HepG2 (cell line): Measurements from ENCODE around the gene CFAP92. TPM values are rescaled to one million over a fixed set of nuclear protein-coding genes. Genes with fewer than 3 reads are reported as not detected.

ENCODE experiments used
- ATAC-seq: fragments of 200-7000 bp; cut with Tn5 transposase; 3 replicates; pipeline ENCODE4 v1.9.1; 2020; ENCODE audit warnings: mild to moderate bottlenecking, moderate library complexity
- BruUV-seq: library from RNA; stranded (reverse); fragments of 400-500 nt; replicated peaks from 2 replicates; lab custom pipeline; 2021; lab: Mats Ljungman, UMichigan
- CTCF ChIA-PET: fragments of 300-600 bp; formaldehyde crosslinking; extraction: SDS; loops from one replicate; lab custom pipeline; 2021; ENCODE audit warnings: low total read pairs, inconsistent platforms, low intra/inter-chr PET ratio; lab: Yijun Ruan, JAX
- POLR2A ChIA-PET: fragments of 350-600 bp; sonication (Branson Sonifier 250); formaldehyde crosslinking; loops from one replicate; lab custom pipeline; 2020; ENCODE audit warnings: antibody characterized with exemption, inconsistent platforms; lab: Yijun Ruan, JAX
- DNase-seq: peaks from one replicate; pipeline ENCODE4 v3.0.0-alpha.2; 2015; ENCODE audit warnings: low spot score
- FAIRE-seq: peaks from 3 replicates; lab custom pipeline; 2011; peaks lifted over from hg19 to GRCh38; lab: Jason Lieb, UNC
- H2AFZ ChIP-seq: one replicate; pipeline ENCODE4 v1.6.1; 2011; ENCODE audit warnings: low read length, inconsistent platforms
- H3K27ac ChIP-seq: fragments of 300-600 bp; 3 replicates; pipeline ENCODE4 v1.8.0; 2011; ENCODE audit warnings: mixed run types, mild to moderate bottlenecking, mixed read lengths, low read length, inconsistent platforms; ENCODE audit not compliant: insufficient read depth; ENCODE audit errors: extremely low read length
- H3K27me3 ChIP-seq, 2 experiments: fragments of 200-600 bp in 1 of 2; 2 replicates in 1 of 2; 3 replicates in 1 of 2; pipeline versions ENCODE4 v1.6.0 to v1.8.0; 2011; ENCODE audit warnings: low read length in 2 of 2, mild to moderate bottlenecking in 2 of 2, moderate library complexity in 2 of 2, inconsistent platforms in 1 of 2; ENCODE audit not compliant: insufficient read depth in 2 of 2, control insufficient read depth in 1 of 2
- H3K36me3 ChIP-seq, 2 experiments: fragments of 200-600 bp in 1 of 2; replicated peaks in 1 of 2; 2 replicates in 1 of 2; 3 replicates in 1 of 2; pipeline versions ENCODE4 v1.5.1 to v1.8.0; 2011; ENCODE audit warnings: low read length in 2 of 2, inconsistent platforms in 1 of 2; ENCODE audit not compliant: insufficient read depth in 2 of 2, control insufficient read depth in 1 of 2
- H3K4me1 ChIP-seq: 2 replicates; pipeline ENCODE4 v1.5.1; 2012; ENCODE audit warnings: low read length, inconsistent platforms; ENCODE audit not compliant: insufficient read depth
- H3K4me2 ChIP-seq: 2 replicates; pipeline ENCODE4 v1.6.0; 2011; ENCODE audit warnings: low read depth, low read length, inconsistent platforms
- H3K4me3 ChIP-seq, 3 experiments: fragments of 200-600 bp in 1 of 3; sonication (generic), shearing (Covaris generic) in 1 of 3; replicated peaks in 1 of 3; 2 replicates each; pipeline ENCODE4 v1.5.1; 2011 to 2016; ENCODE audit warnings: low read length in 3 of 3, inconsistent platforms in 2 of 3, low read depth in 2 of 3, mild to moderate bottlenecking in 2 of 3, control low read depth in 1 of 3, mixed read lengths in 1 of 3; ENCODE audit not compliant: insufficient read depth in 1 of 3
- H3K79me2 ChIP-seq: one replicate; pipeline ENCODE4 v1.6.1; 2011; ENCODE audit warnings: low read length, inconsistent platforms; ENCODE audit not compliant: insufficient read depth
- H3K9ac ChIP-seq: 2 replicates; pipeline ENCODE4 v1.6.0; 2011; ENCODE audit warnings: mild to moderate bottlenecking, low read depth, low read length, inconsistent platforms; ENCODE audit not compliant: insufficient read depth
- H3K9me3 ChIP-seq: 2 replicates; pipeline ENCODE4 v1.5.1; 2012; ENCODE audit warnings: mild to moderate bottlenecking, low read length
- H4K20me1 ChIP-seq: 2 replicates; pipeline ENCODE4 v1.6.0; 2011; ENCODE audit warnings: inconsistent platforms, mild to moderate bottlenecking, low read length, moderate library complexity; ENCODE audit not compliant: insufficient read depth
- NFIC ChIP-seq: IDR thresholded peaks from 2 replicates; pipeline ENCODE4 v1.6.1; 2012; ENCODE audit warnings: mild to moderate bottlenecking, low read length, inconsistent platforms
- PCBP2 ChIP-seq: fragments of 200-400 bp; formaldehyde crosslinking; optimal IDR thresholded peaks from 2 replicates; pipeline ENCODE3; 2018; ENCODE audit warnings: low read length, low read depth; ENCODE audit not compliant: poor library complexity, severe bottlenecking
- PHF8 ChIP-seq: sonication (generic); formaldehyde crosslinking; IDR thresholded peaks from 2 replicates; pipeline ENCODE4 v1.5.0; 2020; ENCODE audit warnings: missing genetic modification reagents
- SMAD1 ChIP-seq: sonication (generic); formaldehyde crosslinking; IDR thresholded peaks from 2 replicates; pipeline ENCODE4 v1.4.0; 2020; ENCODE audit warnings: missing genetic modification reagents, low read depth, mild to moderate bottlenecking, borderline replicate concordance
- ZNF10 ChIP-seq: sonication (generic); formaldehyde crosslinking; IDR thresholded peaks from 2 replicates; pipeline ENCODE4 v1.4.0; 2020; ENCODE audit warnings: mild to moderate bottlenecking, low read depth, missing genetic modification reagents, borderline replicate concordance
- ZNF264 ChIP-seq: sonication (generic); formaldehyde crosslinking; IDR thresholded peaks from 2 replicates; pipeline ENCODE4 v1.4.0; 2020; ENCODE audit warnings: missing genetic modification reagents
- ZNF276 ChIP-seq: sonication (generic); formaldehyde crosslinking; IDR thresholded peaks from 2 replicates; pipeline ENCODE4 v1.4.0; 2020; ENCODE audit warnings: mild to moderate bottlenecking, low read depth, missing genetic modification reagents
- ZNF468 ChIP-seq: sonication (generic); formaldehyde crosslinking; IDR thresholded peaks from 2 replicates; pipeline ENCODE4 v1.8.0; 2022; ENCODE audit warnings: mild to moderate bottlenecking, moderate library complexity, missing genetic modification reagents
- ZNF816 ChIP-seq: sonication (generic); formaldehyde crosslinking; IDR thresholded peaks from 2 replicates; pipeline ENCODE4 v1.8.0; 2022; ENCODE audit warnings: missing genetic modification reagents, mild to moderate bottlenecking, borderline replicate concordance
- WGBS: methylation state at CpG from one replicate; pipeline ENCODE4 v1.1.6; 2017; ENCODE audit warnings: low lambda C conversion rate; 5-methylcytosine and 5-hydroxymethylcytosine counted together
- in situ Hi-C: cut with HindIII; loops from 2 replicates; pipeline ENCODE4 v1.10.0; 2017; ENCODE audit warnings: low pct_unique_long_range_greater_than_20kb; ENCODE audit not compliant: extremely low pct_ligation_motif_present
- intact Hi-C: fragments of 100-400 bp; cut with micrococcal nuclease; formaldehyde crosslinking; loops from one replicate; pipeline ENCODE4 v1.10.0; 2022; ENCODE audit not compliant: unreplicated experiment
- polyA plus RNA-seq, 8 experiments: library from polyadenylated mRNA; depleted of rRNA in 3 of 8; stranded (reverse) in 7 of 8; unstranded in 1 of 8; fragments of >200 nt; fragmentation: Illumina TruSeq in 4 of 8; extraction: Trizol in 4 of 8; gene quantifications; 2 replicates each; pipeline versions ENCODE4 v1.2.1 to v1.2.3, GENCODE V29; 2011 to 2016; ENCODE audit warnings: low read depth in 4 of 8, missing spikeins in 1 of 8, mixed read lengths in 1 of 8; ENCODE audit not compliant: insufficient read depth in 1 of 8
- total RNA-seq, 5 experiments: library from RNA; depleted of rRNA; stranded (reverse); fragments of >200 nt; fragmentation: Illumina TruSeq; extraction: Trizol; gene quantifications; 2 replicates each; pipeline ENCODE4 v1.2.3, GENCODE V29; 2016; ENCODE audit warnings: low read depth in 1 of 5
- TF ChIP-seq, protein P1 (sequence below): IDR thresholded peaks from 2 replicates; pipeline ENCODE4 v1.6.1; 2012; ENCODE audit warnings: low read length, improper control_type of control experiment
- TF ChIP-seq, protein P2 (sequence below): sonication (generic); formaldehyde crosslinking; IDR thresholded peaks from 2 replicates; pipeline ENCODE4 v1.4.0; 2020; ENCODE audit warnings: mild to moderate bottlenecking, missing genetic modification reagents
- TF ChIP-seq, protein P3 (sequence below): IDR thresholded peaks from 2 replicates; pipeline ENCODE4 v1.6.1; 2016; ENCODE audit warnings: missing biosample characterization, missing genetic modification reagents, low read depth
- TF ChIP-seq, protein P4 (sequence below), 2 experiments: sonication (generic) in 1 of 2; formaldehyde crosslinking in 1 of 2; IDR thresholded peaks; 2 replicates each; pipeline versions ENCODE4 v1.5.1 to v1.6.1; 2011 to 2020; ENCODE audit warnings: borderline replicate concordance in 1 of 2, low read depth in 1 of 2, low read length in 1 of 2, mild to moderate bottlenecking in 1 of 2, missing genetic modification reagents in 1 of 2, moderate library complexity in 1 of 2

Gene CFAP92
- total and polyA plus RNA-seq, 2 of the 13 experiments (the other 11 are each of a cell fraction or from before 2014, with no cell fraction given): 0.18 to 0.46 TPM

GRCh38 chr3:129005526-129006303, 11.8 kb upstream of the CFAP92 start:
- ChIA-PET POLR2A (no interaction called here), CTCF (no interaction called here)
- DNase-seq: peak; percentile 34
- Histone ChIP-seq H3K27ac (no peak overlapping the region), H2AFZ (no peak overlapping the region), H3K9me3 (no peaks in the 10 kb centered on the region), H3K4me2 (peak overlapping the region; percentile 53), H3K27me3 (peaks cover 4 to 55% of the 10 kb centered on the region in 2 experiments), H3K9ac (no peak overlapping the region), H4K20me1 (no peaks in the 10 kb centered on the region), H3K79me2 (no peaks in the 10 kb centered on the region), H3K4me1 (peaks cover 41% of the 10 kb centered on the region), H3K36me3 (no peaks in the 10 kb centered on the region), H3K4me3 (no peak overlapping the region)
- intact Hi-C loops (no loop called here), in situ Hi-C loops (no loop called here)
- peak; percentile 70 for ATAC-seq
- FAIRE-seq: peak; percentile 50
- BruUV-seq: no TSS peak
- WGBS: 47% methylated on average over 4 of the region's 4 CpGs
- TF ChIP-seq SMAD1 (CRISPR knock-in tag): no peak
- TF ChIP-seq, protein P1, sequence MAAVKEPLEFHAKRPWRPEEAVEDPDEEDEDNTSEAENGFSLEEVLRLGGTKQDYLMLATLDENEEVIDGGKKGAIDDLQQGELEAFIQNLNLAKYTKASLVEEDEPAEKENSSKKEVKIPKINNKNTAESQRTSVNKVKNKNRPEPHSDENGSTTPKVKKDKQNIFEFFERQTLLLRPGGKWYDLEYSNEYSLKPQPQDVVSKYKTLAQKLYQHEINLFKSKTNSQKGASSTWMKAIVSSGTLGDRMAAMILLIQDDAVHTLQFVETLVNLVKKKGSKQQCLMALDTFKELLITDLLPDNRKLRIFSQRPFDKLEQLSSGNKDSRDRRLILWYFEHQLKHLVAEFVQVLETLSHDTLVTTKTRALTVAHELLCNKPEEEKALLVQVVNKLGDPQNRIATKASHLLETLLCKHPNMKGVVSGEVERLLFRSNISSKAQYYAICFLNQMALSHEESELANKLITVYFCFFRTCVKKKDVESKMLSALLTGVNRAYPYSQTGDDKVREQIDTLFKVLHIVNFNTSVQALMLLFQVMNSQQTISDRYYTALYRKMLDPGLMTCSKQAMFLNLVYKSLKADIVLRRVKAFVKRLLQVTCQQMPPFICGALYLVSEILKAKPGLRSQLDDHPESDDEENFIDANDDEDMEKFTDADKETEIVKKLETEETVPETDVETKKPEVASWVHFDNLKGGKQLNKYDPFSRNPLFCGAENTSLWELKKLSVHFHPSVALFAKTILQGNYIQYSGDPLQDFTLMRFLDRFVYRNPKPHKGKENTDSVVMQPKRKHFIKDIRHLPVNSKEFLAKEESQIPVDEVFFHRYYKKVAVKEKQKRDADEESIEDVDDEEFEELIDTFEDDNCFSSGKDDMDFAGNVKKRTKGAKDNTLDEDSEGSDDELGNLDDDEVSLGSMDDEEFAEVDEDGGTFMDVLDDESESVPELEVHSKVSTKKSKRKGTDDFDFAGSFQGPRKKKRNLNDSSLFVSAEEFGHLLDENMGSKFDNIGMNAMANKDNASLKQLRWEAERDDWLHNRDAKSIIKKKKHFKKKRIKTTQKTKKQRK: no peak
- TF ChIP-seq, protein P2, sequence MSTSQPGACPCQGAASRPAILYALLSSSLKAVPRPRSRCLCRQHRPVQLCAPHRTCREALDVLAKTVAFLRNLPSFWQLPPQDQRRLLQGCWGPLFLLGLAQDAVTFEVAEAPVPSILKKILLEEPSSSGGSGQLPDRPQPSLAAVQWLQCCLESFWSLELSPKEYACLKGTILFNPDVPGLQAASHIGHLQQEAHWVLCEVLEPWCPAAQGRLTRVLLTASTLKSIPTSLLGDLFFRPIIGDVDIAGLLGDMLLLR (CRISPR knock-in tag): no peak
- no peak for TF ChIP-seq ZNF816 (CRISPR knock-in tag)
- no peak for TF ChIP-seq PHF8 (CRISPR knock-in tag)
- no peak for TF ChIP-seq ZNF264 (CRISPR knock-in tag)
- no peak for TF ChIP-seq ZNF276 (CRISPR knock-in tag)
- TF ChIP-seq NFIC: no peak
- no peak for TF ChIP-seq ZNF10
- TF ChIP-seq, protein P3, sequence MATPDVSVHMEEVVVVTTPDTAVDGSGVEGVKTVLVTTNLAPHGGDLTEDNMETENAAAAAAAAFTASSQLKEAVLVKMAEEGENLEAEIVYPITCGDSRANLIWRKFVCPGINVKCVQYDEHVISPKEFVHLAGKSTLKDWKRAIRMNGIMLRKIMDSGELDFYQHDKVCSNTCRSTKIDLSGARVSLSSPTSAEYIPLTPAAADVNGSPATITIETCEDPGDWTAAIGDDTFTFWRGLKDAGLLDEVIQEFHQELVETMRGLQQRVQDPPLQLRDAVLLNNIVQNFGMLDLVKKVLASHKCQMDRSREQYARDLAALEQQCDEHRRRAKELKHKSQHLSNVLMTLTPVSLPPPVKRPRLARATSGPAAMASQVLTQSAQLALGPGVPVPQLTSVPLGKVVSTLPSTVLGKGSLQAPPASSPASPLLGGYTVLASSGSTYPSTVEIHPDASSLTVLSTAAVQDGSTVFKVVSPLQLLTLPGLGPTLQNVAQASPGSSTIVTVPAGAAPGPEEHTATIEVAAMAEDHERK (CRISPR knock-in tag): no peak
- TF ChIP-seq ZNF468 (CRISPR knock-in tag): no peak
- TF ChIP-seq, protein P4, sequence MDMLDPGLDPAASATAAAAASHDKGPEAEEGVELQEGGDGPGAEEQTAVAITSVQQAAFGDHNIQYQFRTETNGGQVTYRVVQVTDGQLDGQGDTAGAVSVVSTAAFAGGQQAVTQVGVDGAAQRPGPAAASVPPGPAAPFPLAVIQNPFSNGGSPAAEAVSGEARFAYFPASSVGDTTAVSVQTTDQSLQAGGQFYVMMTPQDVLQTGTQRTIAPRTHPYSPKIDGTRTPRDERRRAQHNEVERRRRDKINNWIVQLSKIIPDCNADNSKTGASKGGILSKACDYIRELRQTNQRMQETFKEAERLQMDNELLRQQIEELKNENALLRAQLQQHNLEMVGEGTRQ (IDR thresholded peaks at IDR 0.05; ENCODE audit: low read depth, low read length): no peak
- TF ChIP-seq, protein P4 (CRISPR knock-in tag; IDR thresholded peaks at IDR 0.05; ENCODE audit: borderline replicate concordance): no peak
- no peak for TF ChIP-seq PCBP2
